ENCODE measurements around the gene SLC26A6.

SLC26A6 gene

GRCh38 chr3:48599077-48599501 is 36.2 kb downstream of the SLC26A6 start:
- DNase-seq (ENCODE audit: low read depth) = no peak

- DNase-seq (ENCODE audit: low read depth) = peak; percentile 85
Observed at GRCh38 chr3:48598323-48599076, 36.8 kb downstream of the SLC26A6 start.

- no peak for DNase-seq (ENCODE audit: low read depth)
Observed at GRCh38 chr3:48597408-48597800, 37.9 kb downstream of the SLC26A6 start.

GRCh38 chr3:48596676-48597407 is 38.4 kb downstream of the SLC26A6 start:
- DNase-seq (ENCODE audit: low read depth) = no peak

- no peak for DNase-seq (ENCODE audit: low read depth)
Observed at GRCh38 chr3:48596157-48596556, 39.1 kb downstream of the SLC26A6 start.

GRCh38 chr3:48595526-48596121 is 39.6 kb downstream of the SLC26A6 start:
- DNase-seq (ENCODE audit: low read depth) = peak; percentile 43

- no peak for DNase-seq (ENCODE audit: low read depth)
Observed at GRCh38 chr3:48595075-48595525, 40.2 kb downstream of the SLC26A6 start, which contains the start of gene COL7A1. COL7A1 (minus strand) TSS chr3:48595329; CDS start chr3:48595159, 170 bp downstream.

GRCh38 chr3:48594417-48595049 is 40.7 kb downstream of the SLC26A6 start:
- peak; percentile 36 for DNase-seq (ENCODE audit: low read depth)

GRCh38 chr3:48593337-48593736 is 41.9 kb downstream of the SLC26A6 start:
- no peak for DNase-seq (ENCODE audit: low read depth)

- no peak for DNase-seq (ENCODE audit: low read depth)
Observed at GRCh38 chr3:48592519-48593087, 42.7 kb downstream of the SLC26A6 start.

- DNase-seq (ENCODE audit: low read depth) = no peak
Observed at GRCh38 chr3:48591886-48592518, 43.3 kb downstream of the SLC26A6 start.

GRCh38 chr3:48591436-48591835 is 43.8 kb downstream of the SLC26A6 start:
- no peak for DNase-seq (ENCODE audit: low read depth)

GRCh38 chr3:48588230-48588629 is 47.0 kb downstream of the SLC26A6 start:
- no peak for DNase-seq (ENCODE audit: low read depth)

GRCh38 chr3:48587686-48588085 is 47.6 kb downstream of the SLC26A6 start:
- DNase-seq (ENCODE audit: low read depth) = no peak

- DNase-seq (ENCODE audit: low read depth) = no peak
Observed at GRCh38 chr3:48585411-48585810, 49.9 kb downstream of the SLC26A6 start.

GRCh38 chr3:48584836-48585235 is 50.4 kb downstream of the SLC26A6 start:
- no peak for DNase-seq (ENCODE audit: low read depth)

GRCh38 chr3:48581621-48582481 is 53.4 kb downstream of the SLC26A6 start:
- DNase-seq (ENCODE audit: low read depth) = no peak

- DNase-seq (ENCODE audit: low read depth) = no peak
Observed at GRCh38 chr3:48576647-48577046, 58.6 kb downstream of the SLC26A6 start.
